ENCODE measurements around the gene HIPK2.

DNA sequence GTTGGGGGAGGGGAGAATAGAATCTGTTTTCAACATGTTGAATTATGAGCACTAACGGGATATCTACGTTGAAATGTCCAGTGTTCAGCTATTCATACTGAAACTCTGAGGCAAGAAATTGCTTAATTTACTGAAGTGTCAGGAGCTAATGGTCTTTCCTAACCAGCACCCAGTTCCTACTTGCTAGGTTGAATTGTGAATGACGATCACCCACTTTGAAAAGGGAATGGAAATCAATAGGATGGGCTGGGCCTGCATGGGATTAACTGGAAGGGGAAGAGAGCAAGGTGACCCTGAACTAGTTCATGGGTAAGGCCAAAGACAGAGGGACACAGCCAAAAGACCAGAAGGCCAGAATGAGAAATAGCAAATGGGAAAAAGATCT is 51.3 kb downstream of the HIPK2 start:
- TF ChIP-seq, protein P1, sequence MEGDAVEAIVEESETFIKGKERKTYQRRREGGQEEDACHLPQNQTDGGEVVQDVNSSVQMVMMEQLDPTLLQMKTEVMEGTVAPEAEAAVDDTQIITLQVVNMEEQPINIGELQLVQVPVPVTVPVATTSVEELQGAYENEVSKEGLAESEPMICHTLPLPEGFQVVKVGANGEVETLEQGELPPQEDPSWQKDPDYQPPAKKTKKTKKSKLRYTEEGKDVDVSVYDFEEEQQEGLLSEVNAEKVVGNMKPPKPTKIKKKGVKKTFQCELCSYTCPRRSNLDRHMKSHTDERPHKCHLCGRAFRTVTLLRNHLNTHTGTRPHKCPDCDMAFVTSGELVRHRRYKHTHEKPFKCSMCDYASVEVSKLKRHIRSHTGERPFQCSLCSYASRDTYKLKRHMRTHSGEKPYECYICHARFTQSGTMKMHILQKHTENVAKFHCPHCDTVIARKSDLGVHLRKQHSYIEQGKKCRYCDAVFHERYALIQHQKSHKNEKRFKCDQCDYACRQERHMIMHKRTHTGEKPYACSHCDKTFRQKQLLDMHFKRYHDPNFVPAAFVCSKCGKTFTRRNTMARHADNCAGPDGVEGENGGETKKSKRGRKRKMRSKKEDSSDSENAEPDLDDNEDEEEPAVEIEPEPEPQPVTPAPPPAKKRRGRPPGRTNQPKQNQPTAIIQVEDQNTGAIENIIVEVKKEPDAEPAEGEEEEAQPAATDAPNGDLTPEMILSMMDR (conservative IDR thresholded peaks at IDR 0.05; ENCODE audit: low read length): no peak
- TF ChIP-seq EZH2phosphoT487 (IDR thresholded peaks at IDR 0.05; ENCODE audit: borderline replicate concordance, low read depth, low read length): no peak
